Measurements from ENCODE around the gene RHOT2. TPM values are rescaled to one million over a fixed set of nuclear protein-coding genes. Genes with fewer than 3 reads are reported as not detected.

RHOT2 gene
- total and polyA plus RNA-seq, 9 of the 15 experiments (the other 6 are each of a cell fraction or from before 2014, with no cell fraction given): 5.0 to 373 (median 112) TPM

DNA sequence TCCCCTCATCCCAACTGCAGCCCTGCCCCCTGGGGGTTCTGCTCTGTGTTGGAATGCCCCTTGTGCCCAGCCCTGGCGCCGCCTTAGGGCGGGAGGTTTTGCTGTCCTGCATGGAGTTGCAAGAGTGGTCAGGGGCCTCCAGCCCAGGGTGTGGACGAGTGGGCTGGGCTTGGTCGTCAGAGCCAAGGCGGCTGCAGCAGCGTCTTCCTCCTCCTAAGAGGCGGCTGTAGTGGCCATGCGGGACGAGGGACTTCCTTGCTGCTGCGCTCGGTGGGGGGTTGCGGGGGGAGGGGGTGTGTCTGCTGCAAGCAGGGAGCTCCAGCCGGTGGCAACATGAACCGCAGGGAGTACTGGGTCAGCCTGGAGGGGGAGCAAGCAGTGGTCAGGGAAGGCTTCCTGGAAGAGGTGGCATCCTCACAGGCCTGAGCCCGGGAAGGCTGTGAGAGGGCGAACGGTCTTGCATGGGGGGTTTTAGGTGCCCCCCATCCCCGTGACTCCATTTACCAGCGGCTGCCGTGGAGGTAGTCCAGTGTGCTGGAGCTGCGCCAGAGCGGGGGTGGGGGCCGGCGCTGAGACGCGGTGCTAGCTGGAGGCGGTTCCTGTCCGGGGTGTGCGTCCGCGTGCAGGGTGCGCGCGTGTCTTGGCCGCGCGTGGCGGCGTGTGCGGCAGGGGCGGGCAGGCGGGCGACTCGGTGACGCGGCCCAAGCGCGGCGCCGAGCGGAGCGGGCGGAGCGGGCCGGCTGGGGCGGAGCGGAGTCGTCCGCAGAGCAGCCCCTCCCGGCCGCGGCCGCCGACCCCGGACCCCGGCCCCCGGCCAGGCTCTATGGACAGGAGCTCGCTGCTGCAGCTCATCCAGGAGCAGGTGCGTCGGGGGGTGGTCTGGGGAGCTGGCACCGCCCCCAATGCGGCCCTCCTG is 7.3 kb downstream of the RHOT2 start, which contains the start of gene RHBDL1 (continued):
- TF ChIP-seq, protein P1, sequence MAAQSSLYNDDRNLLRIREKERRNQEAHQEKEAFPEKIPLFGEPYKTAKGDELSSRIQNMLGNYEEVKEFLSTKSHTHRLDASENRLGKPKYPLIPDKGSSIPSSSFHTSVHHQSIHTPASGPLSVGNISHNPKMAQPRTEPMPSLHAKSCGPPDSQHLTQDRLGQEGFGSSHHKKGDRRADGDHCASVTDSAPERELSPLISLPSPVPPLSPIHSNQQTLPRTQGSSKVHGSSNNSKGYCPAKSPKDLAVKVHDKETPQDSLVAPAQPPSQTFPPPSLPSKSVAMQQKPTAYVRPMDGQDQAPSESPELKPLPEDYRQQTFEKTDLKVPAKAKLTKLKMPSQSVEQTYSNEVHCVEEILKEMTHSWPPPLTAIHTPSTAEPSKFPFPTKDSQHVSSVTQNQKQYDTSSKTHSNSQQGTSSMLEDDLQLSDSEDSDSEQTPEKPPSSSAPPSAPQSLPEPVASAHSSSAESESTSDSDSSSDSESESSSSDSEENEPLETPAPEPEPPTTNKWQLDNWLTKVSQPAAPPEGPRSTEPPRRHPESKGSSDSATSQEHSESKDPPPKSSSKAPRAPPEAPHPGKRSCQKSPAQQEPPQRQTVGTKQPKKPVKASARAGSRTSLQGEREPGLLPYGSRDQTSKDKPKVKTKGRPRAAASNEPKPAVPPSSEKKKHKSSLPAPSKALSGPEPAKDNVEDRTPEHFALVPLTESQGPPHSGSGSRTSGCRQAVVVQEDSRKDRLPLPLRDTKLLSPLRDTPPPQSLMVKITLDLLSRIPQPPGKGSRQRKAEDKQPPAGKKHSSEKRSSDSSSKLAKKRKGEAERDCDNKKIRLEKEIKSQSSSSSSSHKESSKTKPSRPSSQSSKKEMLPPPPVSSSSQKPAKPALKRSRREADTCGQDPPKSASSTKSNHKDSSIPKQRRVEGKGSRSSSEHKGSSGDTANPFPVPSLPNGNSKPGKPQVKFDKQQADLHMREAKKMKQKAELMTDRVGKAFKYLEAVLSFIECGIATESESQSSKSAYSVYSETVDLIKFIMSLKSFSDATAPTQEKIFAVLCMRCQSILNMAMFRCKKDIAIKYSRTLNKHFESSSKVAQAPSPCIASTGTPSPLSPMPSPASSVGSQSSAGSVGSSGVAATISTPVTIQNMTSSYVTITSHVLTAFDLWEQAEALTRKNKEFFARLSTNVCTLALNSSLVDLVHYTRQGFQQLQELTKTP (IDR thresholded peaks at IDR 0.05; ENCODE audit: low read depth in 1 of 2, partially characterized antibody in 2 of 2): no peak
- TF ChIP-seq EHMT2 (IDR thresholded peaks at IDR 0.05) (no peak), FOXP1 (CRISPR knock-in tag; IDR thresholded peaks at IDR 0.05) (0 out of 2 replicates have a peak, but pooled peaks have one; percentile 13), SIN3A (IDR thresholded peaks at IDR 0.05; ENCODE audit: borderline replicate concordance in 2 of 2, control insufficient read depth in 1 of 2, low read depth in 2 of 2, low read length in 2 of 2) (peak; percentile 66 to 70; a peak in 3 of 4 replicates), ZNF274 (IDR thresholded peaks at IDR 0.05; ENCODE audit: borderline replicate concordance, low read depth, low read length) (no peak), KLF6 (CRISPR knock-in tag; IDR thresholded peaks at IDR 0.05; ENCODE audit: borderline replicate concordance) (no peak), ZFP30 (CRISPR knock-in tag; IDR thresholded peaks at IDR 0.05; ENCODE audit: borderline replicate concordance) (no peak), ZNF780A (CRISPR knock-in tag; IDR thresholded peaks at IDR 0.05) (no peak), KLF16 (IDR thresholded peaks at IDR 0.05) (no peak), ZNF232 (CRISPR knock-in tag; IDR thresholded peaks at IDR 0.05) (no peak)
- TF ChIP-seq, protein P2, sequence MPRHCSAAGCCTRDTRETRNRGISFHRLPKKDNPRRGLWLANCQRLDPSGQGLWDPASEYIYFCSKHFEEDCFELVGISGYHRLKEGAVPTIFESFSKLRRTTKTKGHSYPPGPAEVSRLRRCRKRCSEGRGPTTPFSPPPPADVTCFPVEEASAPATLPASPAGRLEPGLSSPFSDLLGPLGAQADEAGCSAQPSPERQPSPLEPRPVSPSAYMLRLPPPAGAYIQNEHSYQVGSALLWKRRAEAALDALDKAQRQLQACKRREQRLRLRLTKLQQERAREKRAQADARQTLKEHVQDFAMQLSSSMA (CRISPR knock-in tag; IDR thresholded peaks at IDR 0.05): peak; percentile 44; the same call in 1 of the 2 replicates
- TF ChIP-seq, protein P3, sequence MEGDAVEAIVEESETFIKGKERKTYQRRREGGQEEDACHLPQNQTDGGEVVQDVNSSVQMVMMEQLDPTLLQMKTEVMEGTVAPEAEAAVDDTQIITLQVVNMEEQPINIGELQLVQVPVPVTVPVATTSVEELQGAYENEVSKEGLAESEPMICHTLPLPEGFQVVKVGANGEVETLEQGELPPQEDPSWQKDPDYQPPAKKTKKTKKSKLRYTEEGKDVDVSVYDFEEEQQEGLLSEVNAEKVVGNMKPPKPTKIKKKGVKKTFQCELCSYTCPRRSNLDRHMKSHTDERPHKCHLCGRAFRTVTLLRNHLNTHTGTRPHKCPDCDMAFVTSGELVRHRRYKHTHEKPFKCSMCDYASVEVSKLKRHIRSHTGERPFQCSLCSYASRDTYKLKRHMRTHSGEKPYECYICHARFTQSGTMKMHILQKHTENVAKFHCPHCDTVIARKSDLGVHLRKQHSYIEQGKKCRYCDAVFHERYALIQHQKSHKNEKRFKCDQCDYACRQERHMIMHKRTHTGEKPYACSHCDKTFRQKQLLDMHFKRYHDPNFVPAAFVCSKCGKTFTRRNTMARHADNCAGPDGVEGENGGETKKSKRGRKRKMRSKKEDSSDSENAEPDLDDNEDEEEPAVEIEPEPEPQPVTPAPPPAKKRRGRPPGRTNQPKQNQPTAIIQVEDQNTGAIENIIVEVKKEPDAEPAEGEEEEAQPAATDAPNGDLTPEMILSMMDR (IDR thresholded peaks at IDR 0.05 in 2 of 3, conservative IDR thresholded peaks at IDR 0.05 in 1 of 3; ENCODE audit: insufficient read depth in 2 of 3, low read depth in 1 of 3, low read length in 3 of 3): peak in 2 of 3 experiments; percentile 17 to 38; a peak in 2 of 6 replicates
- TF ChIP-seq, protein P4, sequence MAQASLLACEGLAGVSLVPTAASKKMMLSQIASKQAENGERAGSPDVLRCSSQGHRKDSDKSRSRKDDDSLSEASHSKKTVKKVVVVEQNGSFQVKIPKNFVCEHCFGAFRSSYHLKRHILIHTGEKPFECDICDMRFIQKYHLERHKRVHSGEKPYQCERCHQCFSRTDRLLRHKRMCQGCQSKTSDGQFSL (CRISPR knock-in tag; IDR thresholded peaks at IDR 0.05): peak; percentile 96
- TF ChIP-seq, protein P4 (tag; IDR thresholded peaks at IDR 0.05): peak in 1 of 2 experiments; percentile 81; a peak in 2 of 4 replicates
- TF ChIP-seq, protein P5, sequence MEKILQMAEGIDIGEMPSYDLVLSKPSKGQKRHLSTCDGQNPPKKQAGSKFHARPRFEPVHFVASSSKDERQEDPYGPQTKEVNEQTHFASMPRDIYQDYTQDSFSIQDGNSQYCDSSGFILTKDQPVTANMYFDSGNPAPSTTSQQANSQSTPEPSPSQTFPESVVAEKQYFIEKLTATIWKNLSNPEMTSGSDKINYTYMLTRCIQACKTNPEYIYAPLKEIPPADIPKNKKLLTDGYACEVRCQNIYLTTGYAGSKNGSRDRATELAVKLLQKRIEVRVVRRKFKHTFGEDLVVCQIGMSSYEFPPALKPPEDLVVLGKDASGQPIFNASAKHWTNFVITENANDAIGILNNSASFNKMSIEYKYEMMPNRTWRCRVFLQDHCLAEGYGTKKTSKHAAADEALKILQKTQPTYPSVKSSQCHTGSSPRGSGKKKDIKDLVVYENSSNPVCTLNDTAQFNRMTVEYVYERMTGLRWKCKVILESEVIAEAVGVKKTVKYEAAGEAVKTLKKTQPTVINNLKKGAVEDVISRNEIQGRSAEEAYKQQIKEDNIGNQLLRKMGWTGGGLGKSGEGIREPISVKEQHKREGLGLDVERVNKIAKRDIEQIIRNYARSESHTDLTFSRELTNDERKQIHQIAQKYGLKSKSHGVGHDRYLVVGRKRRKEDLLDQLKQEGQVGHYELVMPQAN (IDR thresholded peaks at IDR 0.05; ENCODE audit: borderline replicate concordance): peak; percentile 48; the same call in 1 of the 2 replicates

Data from K562 (cell line).